A673 (cell line): ENCODE data around the gene ARHGDIB.

Source experiments
- EZH2 ChIP-seq: fragments of 200-600 bp; sonication (generic); IDR thresholded peaks from 2 replicates; pipeline ENCODE4 v1.6.1; 2017; ENCODE audit warnings: borderline replicate concordance, low read depth, mild to moderate bottlenecking, mixed read lengths, antibody characterized with exemption, low read length; ENCODE audit not compliant: poor library complexity, severe bottlenecking
- TF ChIP-seq, protein P1 (sequence below): fragments of 300-800, 200-600 bp; sonication (generic); conservative IDR thresholded peaks from 2 replicates; pipeline ENCODE4 v1.5.1; 2017; ENCODE audit warnings: low read depth, mild to moderate bottlenecking, antibody characterized with exemption, low read length, moderate library complexity, mixed read lengths

DNA sequence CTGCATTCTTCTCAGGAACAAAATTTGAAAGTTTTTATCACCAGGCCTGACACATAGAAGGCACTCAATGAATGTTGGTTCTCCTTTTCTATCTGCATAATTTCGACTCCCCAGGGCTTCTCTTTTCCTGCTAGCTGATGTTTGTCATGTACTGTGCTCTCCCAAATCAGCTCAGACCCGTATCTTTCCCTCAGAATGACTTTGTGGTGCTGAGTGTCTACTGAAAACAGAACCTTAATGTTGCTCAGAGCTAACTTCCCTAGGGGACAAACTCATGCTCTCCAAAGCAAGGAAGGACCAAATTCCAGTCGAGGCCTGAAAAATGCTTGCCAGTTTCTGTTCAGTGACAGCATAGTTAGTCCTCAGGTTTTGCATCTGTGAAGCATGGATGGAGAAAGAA lies 1.9 kb downstream of the ARHGDIB start:
- TF ChIP-seq, protein P1, sequence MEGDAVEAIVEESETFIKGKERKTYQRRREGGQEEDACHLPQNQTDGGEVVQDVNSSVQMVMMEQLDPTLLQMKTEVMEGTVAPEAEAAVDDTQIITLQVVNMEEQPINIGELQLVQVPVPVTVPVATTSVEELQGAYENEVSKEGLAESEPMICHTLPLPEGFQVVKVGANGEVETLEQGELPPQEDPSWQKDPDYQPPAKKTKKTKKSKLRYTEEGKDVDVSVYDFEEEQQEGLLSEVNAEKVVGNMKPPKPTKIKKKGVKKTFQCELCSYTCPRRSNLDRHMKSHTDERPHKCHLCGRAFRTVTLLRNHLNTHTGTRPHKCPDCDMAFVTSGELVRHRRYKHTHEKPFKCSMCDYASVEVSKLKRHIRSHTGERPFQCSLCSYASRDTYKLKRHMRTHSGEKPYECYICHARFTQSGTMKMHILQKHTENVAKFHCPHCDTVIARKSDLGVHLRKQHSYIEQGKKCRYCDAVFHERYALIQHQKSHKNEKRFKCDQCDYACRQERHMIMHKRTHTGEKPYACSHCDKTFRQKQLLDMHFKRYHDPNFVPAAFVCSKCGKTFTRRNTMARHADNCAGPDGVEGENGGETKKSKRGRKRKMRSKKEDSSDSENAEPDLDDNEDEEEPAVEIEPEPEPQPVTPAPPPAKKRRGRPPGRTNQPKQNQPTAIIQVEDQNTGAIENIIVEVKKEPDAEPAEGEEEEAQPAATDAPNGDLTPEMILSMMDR = no peak
- no peak for TF ChIP-seq EZH2
